Measurements from ENCODE around the gene TEDC1.

The TEDC1 gene

DNA sequence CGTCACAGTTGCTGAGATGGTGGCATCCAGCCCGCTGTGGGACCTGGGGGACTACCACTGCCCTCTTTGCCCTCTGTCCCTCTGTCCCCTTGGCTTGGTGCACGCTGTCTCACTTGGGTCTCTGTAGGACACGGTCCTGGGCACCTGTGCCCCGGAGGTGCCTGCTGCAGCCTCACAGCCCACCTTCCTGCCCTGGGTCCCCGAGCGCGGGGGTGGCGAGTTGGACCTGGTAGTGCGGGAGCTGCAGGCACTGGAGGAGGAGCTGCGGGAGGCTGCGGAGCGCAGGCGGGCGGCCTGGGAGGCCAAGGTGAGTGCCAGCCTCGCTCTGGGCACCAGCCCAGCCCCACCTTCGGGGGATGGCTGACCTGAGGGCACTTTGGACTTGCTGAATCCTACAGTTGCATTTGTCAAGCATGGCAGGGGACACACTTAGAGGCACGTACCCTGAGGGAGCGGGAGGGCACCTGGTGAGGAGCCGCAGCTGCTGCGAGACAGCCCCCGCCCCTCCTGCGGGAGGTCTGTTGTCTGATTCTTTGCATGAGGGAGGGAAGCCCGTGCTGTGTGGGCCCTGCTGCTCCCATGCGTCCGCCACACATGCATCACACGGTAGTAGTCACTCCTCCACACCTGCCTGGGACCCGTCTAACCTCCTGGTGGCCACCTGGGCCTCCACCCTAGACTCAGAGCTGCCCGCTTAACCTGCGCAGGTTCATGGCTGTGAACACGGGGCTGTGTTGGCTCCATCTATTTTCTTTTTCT lies 6.8 kb downstream of the TEDC1 start:
- DNase-seq = no peak

DNA sequence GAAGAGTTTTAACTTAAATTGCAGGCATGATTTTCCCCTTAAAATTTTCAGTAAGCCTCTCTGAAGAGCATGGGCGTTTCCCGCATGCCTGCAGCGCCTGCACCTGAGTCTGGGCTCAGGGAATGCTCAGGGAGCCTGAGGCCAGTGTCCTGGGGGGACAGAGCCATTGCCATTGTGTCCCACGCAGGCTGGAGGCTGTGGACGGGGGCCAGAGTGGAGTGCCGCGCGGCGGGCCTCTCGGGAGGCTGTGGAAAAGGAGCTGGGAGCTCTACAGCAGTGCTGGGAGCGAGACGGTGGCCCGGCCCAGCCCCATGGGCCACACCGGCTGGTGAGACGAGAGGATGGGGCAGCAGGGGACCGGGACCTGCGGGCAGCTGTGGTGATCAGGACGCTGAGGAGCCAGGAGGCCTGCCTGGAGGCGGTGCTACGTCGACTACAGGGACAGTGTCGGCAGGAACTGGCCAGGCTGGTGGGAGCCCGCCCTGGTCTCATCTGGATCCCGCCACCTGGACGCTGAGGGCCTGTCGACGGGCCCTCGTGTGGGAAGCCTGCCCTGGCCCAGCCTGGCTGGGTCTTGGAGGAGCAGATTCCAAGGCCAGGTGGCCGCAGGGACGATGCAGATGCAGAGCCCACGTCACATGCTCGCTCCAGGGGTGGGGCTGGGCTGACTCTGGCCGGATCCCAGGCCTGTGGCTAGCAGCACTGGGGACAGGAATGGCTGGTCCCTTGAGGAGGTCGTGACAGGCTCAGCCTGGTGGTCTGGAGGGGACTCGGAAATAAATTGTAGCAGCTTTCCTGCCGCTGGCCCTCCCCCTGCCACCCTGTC lies 7.6 kb downstream of the TEDC1 start:
- no peak for DNase-seq

DNA sequence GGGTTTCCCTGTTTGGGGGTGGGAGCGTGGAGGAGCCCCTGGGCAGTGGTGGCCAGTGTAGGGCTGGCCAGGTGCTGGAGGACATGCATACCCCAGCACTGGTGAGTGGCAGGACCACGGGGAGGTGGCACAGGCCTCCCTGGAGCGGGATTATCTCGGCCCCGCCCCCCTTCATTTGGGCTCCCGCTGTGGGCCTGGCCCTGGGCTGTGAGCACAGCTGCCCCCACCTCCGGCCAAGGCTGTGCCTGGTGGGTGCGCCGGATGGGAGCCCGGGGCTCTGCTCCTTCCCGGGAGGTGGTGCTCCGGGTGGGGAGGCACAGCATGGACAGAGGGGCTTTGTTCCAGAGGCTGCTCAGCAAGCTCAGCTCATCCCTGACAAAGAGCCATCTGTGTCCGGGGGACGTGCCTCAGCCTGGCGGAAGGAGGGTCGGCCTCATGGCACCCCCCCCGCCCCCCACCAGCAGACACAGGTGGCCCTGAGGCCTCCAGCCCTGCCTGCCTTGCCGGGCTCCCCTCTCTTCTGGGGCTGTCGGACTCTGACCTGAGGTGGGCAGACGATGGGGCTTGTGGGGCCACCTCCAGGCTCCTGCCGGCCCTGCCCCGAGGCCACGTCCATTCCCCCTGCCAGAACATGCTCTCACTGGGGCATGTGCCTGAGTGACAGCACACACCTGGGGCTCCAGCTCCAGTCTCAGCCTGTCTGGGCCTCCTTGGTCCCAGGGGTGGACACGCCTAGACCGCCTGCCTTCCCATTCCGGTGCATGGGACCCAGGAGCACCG lies 8.4 kb downstream of the TEDC1 start:
- no peak for DNase-seq

DNA sequence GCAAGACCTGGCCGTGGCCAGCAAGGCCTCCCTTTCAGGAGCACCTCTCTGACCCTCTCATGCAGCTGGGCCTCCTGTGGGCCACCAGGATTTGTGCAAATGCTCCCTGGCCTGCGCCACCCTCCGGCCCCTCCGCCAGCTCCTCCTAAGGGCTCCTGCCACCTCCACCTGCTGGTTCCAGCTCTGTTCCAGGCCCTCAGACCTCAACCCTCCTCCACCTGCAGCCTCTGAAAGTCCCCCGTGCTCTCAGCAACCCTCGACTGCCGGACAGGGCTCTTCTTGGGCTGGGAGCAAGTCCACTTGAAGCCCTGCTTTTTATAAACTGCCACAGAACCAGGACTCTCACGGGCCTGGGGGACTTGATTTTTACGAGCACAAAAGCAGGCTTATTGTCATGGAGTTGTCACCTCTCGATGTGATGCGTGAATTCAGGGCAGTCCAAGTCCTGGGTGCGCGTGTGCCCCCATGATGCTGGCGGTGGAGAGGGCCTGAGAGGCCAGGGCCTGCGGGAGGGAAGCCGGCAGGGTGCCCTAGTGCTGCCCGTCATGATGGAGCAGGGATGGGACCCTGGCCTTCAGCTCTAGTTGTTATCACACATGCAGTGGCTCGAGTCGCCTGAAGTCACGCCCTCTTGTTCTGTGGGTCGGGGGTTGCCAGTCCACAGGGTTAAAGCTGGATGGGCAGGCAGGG lies 9.1 kb downstream of the TEDC1 start:
- no peak for DNase-seq

DNA sequence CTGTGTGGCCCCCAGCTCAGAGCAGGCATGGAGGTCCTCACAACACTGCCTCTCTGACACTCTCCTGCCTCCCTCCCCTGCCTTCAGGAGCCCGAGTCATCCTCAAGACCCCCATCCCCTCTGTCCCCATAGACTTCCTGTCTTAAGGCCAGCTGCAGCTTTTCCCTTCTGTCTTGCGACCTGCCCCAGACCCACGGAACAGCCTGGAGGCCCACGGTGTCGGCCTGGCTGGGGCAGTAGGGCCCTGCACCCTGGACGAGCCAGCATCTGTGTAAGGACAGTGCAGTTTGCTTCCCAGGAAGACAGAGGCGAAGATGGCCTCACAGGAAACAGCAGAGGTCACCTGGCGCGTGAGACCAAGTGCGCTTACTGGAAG lies 9.7 kb downstream of the TEDC1 start:
- DNase-seq = no peak

DNA sequence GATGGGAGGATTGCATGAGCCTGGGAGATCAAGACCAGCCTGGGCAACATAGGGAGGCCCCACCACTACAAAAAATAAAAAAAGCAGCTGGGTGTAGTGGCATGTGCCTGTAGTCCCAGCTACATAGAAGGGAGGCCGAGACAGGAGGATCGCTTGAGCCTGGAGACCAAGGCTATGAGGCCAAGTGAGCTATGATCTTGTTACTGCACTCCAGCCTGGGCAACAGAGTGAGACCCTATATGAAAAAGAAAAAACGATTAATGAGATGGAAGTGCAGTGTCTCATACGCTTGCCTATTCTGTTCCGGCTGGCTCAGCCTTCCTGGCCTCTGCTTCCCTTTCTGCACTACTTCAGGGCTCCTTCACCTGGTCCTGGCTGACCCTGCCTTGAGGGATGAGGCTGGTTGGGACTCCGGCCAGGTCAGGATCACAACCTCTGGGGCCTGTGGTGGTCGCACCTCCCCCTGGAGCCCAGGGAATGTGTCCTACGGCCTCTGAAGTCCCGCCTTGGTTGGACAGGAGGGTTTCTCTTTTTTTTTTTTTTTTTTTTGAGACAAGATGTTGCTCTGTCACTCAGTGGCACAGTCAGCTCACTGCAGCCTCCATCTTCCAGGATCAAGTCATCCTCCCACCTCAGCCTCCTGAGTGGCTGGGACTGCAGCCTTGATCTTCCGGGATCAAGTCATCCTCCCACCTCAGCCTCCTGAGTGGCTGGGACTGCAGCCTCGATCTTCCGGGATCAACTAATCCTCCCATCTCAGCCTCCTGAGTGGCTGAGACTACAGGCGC lies 10.7 kb downstream of the TEDC1 start:
- no peak for DNase-seq

DNA sequence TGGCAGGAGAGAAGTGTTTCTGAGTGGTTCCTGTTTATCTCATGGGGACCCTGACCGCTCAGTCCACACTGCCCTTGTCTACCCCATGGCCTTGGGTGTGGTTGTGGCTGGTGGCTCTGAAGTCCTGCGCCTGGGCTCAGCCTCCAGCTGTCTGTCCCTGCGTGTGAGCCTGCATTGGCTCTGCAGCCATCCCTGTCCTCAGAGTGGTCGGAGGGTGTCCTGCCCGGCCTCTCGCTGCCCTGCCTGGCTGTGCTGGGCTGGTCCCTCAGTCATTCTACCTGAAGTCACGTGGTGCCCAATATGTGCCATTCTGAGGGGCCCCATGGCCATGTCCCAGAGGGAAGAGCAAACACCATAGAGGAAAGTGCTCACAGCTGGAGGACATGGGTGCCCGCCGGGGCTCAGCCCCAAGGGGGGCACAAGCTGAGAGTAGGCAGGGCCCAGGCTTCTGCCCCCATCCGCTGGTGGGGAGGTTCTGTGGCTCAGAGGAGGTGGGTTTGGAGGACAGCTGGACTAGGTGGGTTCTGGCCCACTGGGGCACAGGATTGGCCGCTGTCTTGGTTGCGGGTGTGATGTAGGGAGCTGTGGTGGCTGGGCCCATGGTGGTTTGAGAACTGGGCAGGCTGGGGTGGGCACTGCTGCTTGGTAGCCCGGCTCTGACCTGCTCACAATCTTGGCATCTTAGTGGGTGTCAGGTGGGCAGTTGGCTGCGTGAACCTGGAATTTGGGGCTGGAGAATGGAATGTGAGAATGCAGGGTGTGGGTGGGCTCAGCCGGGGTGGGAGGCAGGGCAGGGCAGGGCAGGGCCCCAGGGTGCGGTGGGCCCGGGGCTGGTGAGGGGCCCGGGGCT lies 11.6 kb downstream of the TEDC1 start:
- no peak for DNase-seq

DNA sequence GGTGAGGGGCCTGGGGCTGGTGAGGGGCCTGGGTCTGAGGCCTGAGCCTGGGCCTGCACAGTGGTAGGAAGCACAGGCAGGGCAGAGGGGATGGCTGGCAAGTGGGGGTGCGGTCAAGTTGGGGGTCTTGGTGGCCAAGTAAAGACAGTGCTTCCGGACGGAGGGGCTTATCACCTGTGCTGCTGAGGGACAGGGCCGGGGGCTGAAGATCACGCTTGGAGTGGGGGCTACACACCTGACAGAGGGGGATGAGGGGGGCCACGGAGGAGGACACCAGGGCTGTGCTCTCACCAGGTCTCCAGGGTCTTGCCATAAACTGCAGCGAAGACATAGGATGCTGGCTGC lies 12.2 kb downstream of the TEDC1 start:
- no peak for DNase-seq

DNA sequence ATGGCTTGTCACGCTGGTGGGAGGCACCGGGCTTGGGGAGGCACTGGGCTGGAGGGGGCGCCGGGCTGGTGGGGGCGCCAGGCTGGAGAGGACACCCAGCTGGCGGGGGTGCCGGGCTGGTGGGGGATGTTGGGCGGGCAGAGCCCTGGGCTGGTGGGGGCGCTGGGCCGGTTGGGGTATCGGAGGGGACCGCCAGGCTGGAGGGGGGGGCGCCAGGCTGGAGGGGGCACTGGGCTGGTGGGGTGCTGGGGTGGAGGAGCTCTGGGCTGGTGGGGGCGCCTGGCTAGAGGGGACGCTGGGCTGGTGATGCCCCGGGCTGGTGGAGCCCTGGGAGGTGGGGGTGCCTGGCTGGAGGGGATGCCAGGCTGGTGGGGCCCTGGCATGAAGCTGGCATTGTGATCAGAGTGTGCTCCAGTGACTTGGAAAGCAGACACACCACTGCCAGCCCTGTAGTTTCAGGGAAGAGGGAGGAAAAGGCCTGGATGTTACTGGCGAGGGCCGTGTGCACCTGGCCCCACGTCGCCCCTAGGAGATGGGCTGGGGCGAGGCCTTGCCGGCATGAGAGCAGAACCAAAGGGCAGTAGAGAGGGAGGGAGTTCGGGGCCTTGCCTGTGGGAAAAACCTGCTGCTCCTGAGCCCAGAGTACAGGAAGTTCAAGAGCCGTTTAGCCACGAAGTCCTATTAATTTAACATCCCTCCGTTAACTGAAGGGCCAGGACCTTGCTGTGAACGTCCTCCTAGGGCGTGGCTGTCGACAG lies 13.1 kb downstream of the TEDC1 start:
- DNase-seq = no peak

DNA sequence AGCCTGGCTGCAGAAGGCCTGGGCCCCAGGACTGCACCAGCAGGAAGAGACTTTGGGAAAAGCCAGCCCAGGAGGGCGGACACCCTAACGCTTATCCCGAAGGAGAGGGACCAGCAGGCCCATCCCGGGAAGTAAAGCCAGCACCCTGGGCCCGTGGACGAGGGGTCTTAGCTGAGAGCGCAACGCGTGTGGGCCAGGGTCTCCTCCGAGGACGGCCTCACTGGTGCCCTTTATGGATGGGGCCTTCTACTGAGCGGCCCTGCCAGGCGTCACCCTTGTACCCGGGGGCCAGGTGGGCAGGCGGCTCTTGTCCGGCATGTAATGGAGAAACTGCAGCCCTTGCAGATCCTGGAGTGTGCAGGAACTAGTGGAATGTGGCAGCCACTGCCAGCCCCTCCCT lies 14.1 kb downstream of the TEDC1 start:
- DNase-seq = no peak

DNA sequence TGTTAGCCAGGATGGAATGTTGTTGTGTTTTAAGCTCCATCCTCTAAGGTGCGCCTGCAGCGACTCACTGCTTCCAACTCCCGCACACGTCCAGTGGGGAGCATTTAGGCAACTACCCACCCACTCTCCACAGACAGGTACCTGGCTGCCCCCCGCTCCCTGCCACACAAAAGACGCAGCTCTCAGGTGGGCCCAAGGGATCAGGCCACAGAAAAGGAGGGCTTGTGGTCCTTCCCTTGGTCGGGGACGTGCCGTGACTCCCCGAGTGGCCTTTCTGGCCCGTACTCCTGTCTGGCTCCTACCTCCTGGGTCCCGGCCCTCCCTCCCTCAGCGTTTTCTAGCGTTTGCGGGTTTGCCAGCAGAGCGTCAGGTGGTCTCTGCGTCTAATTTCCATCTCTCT lies 16.2 kb downstream of the TEDC1 start:
- DNase-seq = no peak

DNA sequence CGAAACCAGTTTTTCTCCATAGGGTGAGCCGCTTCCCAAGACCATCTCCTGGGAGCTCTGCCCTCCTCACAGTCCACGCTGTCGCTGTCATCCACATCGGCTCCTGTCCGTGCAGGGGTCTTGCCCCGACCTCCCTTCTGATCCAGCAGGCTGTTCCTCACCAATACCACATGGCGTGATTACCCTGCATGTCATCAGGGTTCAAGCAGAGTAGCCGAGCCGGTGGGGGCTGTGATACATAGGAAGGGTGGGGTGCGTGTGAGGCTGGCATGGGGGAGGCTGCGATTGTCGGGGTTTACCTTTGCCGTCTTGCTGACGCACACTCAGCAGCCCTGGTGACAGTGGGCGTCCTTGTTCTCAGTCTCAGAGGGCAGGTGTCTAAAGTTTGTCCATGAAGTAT lies 17.0 kb downstream of the TEDC1 start:
- DNase-seq = no peak

DNA sequence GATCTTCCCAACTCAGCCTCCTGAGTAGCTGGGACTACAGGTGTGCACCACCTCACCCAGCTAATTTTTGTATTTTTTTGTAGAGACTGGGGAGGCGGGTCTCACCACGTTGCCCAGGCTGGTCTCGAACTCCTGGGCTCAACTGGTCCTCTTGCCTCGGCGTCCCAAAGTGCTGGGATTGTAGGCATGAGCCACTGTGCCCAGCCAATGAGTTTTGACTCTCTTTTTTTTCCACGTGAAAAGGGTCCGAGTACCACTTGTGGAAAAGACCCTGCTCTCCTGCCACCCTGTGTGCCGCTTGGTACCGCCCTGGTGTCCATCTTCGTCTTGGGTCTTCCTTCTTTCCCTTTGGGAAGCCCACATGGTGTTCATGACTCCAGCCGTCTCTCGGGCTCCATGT lies 17.6 kb downstream of the TEDC1 start:
- DNase-seq = no peak

DNA sequence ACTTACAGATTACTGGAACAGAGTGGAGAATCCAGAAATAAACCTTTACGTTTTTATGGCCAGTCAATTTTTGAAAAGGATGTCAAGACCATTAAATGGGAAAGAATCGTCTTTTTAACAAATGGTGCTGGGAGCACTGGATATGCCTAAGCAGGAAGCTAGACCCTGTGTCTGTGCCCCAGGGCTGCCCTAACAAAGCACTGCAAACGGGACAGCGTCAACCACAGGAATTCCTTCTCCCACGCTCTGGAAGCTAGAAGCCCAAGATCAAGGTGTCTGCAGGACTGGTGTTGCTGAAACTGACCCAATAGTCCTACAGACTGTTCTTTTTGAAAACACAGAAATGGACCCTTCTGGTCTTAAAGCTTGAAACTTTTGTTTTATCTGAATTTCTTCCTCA lies 26.1 kb downstream of the TEDC1 start:
- DNase-seq = no peak

DNA sequence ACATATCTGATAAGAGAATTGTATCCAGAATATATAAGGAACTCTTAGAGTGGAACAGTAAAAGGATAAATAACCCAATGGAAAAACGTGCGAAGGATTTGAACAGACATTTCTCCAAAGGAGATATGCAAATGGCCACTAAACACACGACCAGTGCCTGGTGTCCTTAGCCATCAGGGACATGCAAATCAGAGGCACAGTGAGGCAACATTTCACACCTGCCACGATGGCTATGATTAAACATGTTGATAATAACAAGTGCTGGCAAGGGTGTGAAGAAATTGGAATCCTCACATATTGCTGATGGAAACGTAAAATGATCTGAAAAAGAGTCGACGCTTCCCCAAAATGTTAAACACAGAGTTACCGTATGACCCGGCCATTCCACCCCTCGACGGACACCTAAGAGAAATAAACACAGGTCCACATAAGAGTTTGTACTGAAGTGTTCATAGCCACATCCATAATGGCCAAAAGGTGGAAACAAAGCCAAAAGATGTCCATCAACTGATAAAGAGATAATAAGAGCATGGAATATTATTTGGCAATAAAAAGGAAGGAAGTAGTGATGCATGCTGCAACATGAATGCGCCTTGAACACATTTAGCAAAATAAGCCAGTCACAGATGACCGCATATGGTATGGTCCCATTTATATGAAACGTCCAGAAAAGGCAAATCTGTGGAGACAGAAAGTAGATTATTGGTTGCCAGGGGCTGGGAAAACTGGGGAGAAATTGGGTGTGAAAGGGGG lies 29.1 kb downstream of the TEDC1 start:
- no peak for DNase-seq

DNA sequence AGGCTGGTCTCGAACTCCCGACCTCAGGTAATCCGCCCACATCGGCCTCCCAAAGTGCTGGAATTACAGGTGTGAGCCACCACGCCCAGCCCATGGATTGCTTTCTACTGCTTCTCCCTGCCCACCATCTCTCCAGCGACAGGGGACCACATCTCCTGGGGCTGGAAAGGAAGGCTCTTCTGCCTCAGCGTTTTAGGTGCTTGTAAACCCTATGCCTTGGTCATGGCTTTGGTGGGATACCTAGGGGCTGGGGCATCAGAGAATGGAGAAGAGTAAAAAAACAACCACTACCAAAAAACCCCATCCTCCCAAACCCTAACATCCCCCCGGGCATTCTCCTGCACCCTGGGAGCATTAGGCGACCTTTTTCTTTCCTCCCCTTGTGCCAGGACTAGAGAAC lies 34.3 kb downstream of the TEDC1 start:
- DNase-seq = no peak

DNA sequence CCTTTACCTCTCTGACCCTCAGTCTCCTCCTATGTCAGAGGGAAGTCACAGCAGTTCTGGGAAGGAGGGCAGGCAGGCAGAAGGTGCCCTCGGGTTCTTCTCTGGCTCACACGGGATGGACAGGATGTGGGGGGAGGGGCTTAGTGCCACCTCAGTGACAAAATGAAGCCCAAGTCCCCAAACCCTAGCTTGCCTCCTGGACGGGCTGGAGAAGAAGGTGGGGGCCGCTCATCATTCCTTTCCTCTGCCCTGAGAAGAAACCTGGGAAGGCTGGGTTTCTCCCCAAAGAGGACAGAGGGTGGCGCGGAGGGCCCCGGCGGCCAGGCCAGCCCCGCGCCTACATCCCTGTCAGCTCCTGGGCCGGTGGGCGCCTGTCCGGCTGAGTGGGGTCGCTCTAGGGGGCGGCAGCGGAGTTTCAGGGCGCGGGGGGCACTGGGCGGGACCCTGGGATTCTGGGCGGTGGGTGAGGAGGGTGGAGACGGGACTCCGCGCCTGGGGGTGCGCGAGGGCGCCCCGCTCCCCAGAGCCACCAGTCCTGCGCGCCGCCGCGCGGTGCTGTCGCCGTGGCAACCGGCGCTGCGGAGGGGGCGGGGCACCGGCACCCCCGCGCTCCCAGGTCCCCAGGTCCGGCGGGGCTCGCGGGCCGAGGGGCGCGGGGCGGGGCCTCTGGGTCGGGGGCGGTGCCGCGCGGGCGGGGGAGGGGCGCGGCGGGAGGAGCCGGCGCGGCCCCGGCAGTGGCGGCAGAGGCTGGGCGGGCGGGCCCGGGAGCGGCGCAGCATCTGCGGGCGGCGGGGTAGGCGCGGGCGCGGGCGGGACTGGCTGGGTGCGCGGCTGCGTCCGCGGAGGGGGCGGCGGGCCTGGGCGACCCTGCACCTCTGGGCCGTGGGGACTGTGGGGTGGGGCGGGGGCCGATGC lies 35.1 kb downstream of the TEDC1 start, which contains the start of gene TMEM121:
TSS of gene TMEM121 (plus strand) at position 723 of the 915 bp plus-strand sequence. CDS start 2,252 bp downstream, outside the sequence.
- no peak for DNase-seq

DNA sequence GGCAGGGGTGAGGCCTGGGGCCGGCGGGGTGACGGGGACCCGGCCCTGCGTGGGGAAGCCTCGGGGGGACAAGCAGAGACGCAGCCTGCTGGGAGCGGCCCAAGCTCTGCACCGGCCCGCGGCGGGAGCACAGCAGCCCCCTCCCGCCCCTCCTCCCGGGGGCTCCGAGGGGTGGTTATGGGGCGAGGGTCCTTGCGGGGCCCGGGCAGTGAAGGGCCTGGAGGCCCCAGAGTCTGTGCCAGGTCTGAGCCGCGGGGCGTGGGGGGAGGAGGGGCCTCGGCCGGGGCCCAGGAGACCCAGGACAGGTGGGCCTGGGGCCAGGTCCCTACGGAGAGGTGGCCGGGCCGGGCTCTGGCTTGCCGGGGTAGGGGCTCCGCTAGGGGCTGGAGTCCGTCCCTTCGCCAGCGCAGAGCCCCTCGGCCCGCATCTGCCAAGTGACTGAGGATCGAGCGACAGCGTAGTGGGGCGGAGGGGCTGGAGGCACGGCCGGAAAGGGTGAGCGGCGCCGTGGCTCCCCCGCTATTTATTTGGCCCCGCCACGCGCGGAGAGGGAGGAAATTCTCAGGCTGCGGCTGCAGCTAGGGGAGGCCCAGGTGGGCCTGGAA lies 35.8 kb downstream of the TEDC1 start:
- no peak for DNase-seq

Data from NCI-H510A (cell line).